AG09319 (cell line): ENCODE measurements around the gene PSME2.

ENCODE experiments used
- DNase-seq: peaks from one replicate; pipeline ENCODE4 v3.0.0-alpha.2; 2010; ENCODE audit warnings: low read depth; ENCODE audit errors: extremely low read depth
- CTCF ChIP-seq: IDR thresholded peaks from 2 replicates; pipeline ENCODE4 v1.5.1; 2011; ENCODE audit warnings: low read depth, mild to moderate bottlenecking, inconsistent platforms, low read length, moderate library complexity

Gene PSME2

GRCh38 chr14:24098927-24099813, 47.2 kb downstream of the PSME2 start:
- DNase-seq, result no peak
- no peak for TF ChIP-seq CTCF

- DNase-seq, result no peak
- TF ChIP-seq CTCF, result no peak
Measured at GRCh38 chr14:24098229-24098926, 48.0 kb downstream of the PSME2 start.

GRCh38 chr14:24096545-24097181, 49.7 kb downstream of the PSME2 start:
- no peak for DNase-seq

GRCh38 chr14:24095271-24096068, 50.9 kb downstream of the PSME2 start:
- peak; percentile 40 for DNase-seq
- no peak for TF ChIP-seq CTCF

More at GRCh38 chr14:24096545-24097181, 49.7 kb downstream of the PSME2 start:
- TF ChIP-seq CTCF, result no peak

GRCh38 chr14:24094841-24095270, 51.6 kb downstream of the PSME2 start:
- no peak for DNase-seq
- no peak for TF ChIP-seq CTCF

- DNase-seq, result peak; percentile 94
- no peak for TF ChIP-seq CTCF
Measured at GRCh38 chr14:24093901-24094840, 52.2 kb downstream of the PSME2 start, which contains the start of gene PCK2. Gene PCK2, plus strand, starts transcription at chr14:24094311. Its CDS starts 95 bp downstream, at chr14:24094406.
